ENCODE data around the gene ASPN. TPM values are rescaled to one million over a fixed set of nuclear protein-coding genes. Genes with fewer than 3 reads are reported as not detected.

The ASPN gene
- polyA plus RNA-seq, 1 donor from 2014 or later: 0.35 TPM

DNA sequence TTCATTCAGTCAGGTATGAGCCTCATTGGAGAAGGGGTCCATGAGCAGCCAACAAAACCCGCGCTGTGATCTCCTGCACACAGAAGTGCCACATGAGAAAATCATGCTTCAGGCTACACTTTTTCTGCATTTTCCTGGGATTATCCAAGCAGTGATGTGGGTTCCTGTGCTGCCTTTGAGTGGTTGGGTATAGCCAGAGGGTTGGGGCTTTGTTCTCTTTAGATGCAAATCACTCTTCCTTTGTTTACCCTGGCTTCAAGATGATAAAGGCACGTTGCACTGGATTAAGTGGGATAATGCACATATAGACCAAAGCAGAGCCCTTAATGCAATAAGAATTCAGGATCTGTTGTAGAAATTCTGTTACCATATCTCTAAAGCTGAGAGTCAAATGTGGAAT is 34.7 kb upstream of the ASPN start:
- H3K79me2 ChIP-seq (replicated peaks; ENCODE audit: insufficient read depth, low read length): no peaks in the 10 kb centered on the region
- TF ChIP-seq, protein P1, sequence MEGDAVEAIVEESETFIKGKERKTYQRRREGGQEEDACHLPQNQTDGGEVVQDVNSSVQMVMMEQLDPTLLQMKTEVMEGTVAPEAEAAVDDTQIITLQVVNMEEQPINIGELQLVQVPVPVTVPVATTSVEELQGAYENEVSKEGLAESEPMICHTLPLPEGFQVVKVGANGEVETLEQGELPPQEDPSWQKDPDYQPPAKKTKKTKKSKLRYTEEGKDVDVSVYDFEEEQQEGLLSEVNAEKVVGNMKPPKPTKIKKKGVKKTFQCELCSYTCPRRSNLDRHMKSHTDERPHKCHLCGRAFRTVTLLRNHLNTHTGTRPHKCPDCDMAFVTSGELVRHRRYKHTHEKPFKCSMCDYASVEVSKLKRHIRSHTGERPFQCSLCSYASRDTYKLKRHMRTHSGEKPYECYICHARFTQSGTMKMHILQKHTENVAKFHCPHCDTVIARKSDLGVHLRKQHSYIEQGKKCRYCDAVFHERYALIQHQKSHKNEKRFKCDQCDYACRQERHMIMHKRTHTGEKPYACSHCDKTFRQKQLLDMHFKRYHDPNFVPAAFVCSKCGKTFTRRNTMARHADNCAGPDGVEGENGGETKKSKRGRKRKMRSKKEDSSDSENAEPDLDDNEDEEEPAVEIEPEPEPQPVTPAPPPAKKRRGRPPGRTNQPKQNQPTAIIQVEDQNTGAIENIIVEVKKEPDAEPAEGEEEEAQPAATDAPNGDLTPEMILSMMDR (IDR thresholded peaks at IDR 0.05; ENCODE audit: poor library complexity, severe bottlenecking): no peak
- TF ChIP-seq EZH2 (IDR thresholded peaks at IDR 0.05; ENCODE audit: borderline replicate concordance, insufficient read depth, low read length, poor library complexity, severe bottlenecking) (no peak), SMC3 (conservative IDR thresholded peaks at IDR 0.05; ENCODE audit: poor library complexity) (no peak), TAF1 (IDR thresholded peaks at IDR 0.05; ENCODE audit: low read depth) (no peak), EP300 (conservative IDR thresholded peaks at IDR 0.05; ENCODE audit: poor library complexity, severe bottlenecking) (no peak), MXI1 (conservative IDR thresholded peaks at IDR 0.05; ENCODE audit: poor library complexity, severe bottlenecking) (no peak), POLR2AphosphoS5 (IDR thresholded peaks at IDR 0.05) (no peak), RAD21 (conservative IDR thresholded peaks at IDR 0.05) (no peak)
- TF ChIP-seq, protein P2, sequence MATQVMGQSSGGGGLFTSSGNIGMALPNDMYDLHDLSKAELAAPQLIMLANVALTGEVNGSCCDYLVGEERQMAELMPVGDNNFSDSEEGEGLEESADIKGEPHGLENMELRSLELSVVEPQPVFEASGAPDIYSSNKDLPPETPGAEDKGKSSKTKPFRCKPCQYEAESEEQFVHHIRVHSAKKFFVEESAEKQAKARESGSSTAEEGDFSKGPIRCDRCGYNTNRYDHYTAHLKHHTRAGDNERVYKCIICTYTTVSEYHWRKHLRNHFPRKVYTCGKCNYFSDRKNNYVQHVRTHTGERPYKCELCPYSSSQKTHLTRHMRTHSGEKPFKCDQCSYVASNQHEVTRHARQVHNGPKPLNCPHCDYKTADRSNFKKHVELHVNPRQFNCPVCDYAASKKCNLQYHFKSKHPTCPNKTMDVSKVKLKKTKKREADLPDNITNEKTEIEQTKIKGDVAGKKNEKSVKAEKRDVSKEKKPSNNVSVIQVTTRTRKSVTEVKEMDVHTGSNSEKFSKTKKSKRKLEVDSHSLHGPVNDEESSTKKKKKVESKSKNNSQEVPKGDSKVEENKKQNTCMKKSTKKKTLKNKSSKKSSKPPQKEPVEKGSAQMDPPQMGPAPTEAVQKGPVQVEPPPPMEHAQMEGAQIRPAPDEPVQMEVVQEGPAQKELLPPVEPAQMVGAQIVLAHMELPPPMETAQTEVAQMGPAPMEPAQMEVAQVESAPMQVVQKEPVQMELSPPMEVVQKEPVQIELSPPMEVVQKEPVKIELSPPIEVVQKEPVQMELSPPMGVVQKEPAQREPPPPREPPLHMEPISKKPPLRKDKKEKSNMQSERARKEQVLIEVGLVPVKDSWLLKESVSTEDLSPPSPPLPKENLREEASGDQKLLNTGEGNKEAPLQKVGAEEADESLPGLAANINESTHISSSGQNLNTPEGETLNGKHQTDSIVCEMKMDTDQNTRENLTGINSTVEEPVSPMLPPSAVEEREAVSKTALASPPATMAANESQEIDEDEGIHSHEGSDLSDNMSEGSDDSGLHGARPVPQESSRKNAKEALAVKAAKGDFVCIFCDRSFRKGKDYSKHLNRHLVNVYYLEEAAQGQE (IDR thresholded peaks at IDR 0.05; ENCODE audit: borderline replicate concordance): no peak

DNA sequence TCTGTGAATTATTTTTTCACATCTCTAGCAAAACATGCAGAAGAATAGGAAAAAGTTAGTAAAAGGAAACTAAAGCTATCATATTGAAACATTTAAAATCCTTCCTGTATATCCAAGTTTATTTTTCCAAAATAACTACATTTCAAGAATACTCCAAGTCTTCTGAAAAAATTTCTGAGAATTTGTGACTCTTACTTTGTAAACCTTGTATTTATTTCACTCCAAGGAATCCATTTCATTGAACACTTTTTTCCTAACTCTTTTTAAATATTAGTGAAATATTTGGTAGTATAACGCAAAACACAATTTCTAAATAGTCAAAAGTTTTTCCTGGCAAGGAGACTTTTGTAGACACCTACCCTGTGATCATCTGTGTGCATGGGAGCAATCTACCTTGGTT is 34.2 kb upstream of the ASPN start:
- Histone ChIP-seq H3K36me3 (ENCODE audit: insufficient read depth, low read length) (no peaks in the 10 kb centered on the region), H3K27ac (ENCODE audit: low read length) (no peak overlapping the region), H4K20me1 (ENCODE audit: insufficient read depth) (no peaks in the 10 kb centered on the region), H3K4me3 (ENCODE audit: low read length) (no peak overlapping the region), H3K4me2 (ENCODE audit: low read length) (no peak overlapping the region), H3K79me2 (replicated peaks; ENCODE audit: insufficient read depth, low read length) (no peaks in the 10 kb centered on the region), H3K27me3 (ENCODE audit: insufficient read depth, low read depth, low read length) (no peaks in the 10 kb centered on the region), H2AFZ (ENCODE audit: low read depth, low read length) (no peak overlapping the region), H3F3A (ENCODE audit: insufficient read depth, low read length, poor library complexity, severe bottlenecking) (no peaks in the 10 kb centered on the region), H3K9me3 (ENCODE audit: low read length) (no peaks in the 10 kb centered on the region), H3K9ac (ENCODE audit: low read length) (no peak overlapping the region), H3K9me2 (ENCODE audit: insufficient read depth, low read length) (no peaks in the 10 kb centered on the region)
- TF ChIP-seq POLR2AphosphoS5 (IDR thresholded peaks at IDR 0.05) (no peak), EZH2 (IDR thresholded peaks at IDR 0.05; ENCODE audit: borderline replicate concordance, insufficient read depth, low read length, poor library complexity, severe bottlenecking) (no peak), RAD21 (conservative IDR thresholded peaks at IDR 0.05) (no peak), TAF1 (IDR thresholded peaks at IDR 0.05; ENCODE audit: low read depth) (no peak), SMC3 (conservative IDR thresholded peaks at IDR 0.05; ENCODE audit: poor library complexity) (no peak), MXI1 (conservative IDR thresholded peaks at IDR 0.05; ENCODE audit: poor library complexity, severe bottlenecking) (no peak), EP300 (conservative IDR thresholded peaks at IDR 0.05; ENCODE audit: poor library complexity, severe bottlenecking) (no peak)
- TF ChIP-seq, protein P1 (IDR thresholded peaks at IDR 0.05; ENCODE audit: poor library complexity, severe bottlenecking): no peak
- TF ChIP-seq, protein P2 (IDR thresholded peaks at IDR 0.05; ENCODE audit: borderline replicate concordance): no peak

More for the DNA sequence above, 34.7 kb upstream of the ASPN start:
- no peak overlapping the region for H3K9ac ChIP-seq (ENCODE audit: low read length)
- no peaks in the 10 kb centered on the region for H3K9me2 ChIP-seq (ENCODE audit: insufficient read depth, low read length)
- no peak overlapping the region for H3K27ac ChIP-seq (ENCODE audit: low read length)
- H3K4me2 ChIP-seq (ENCODE audit: low read length): no peak overlapping the region
- H3K27me3 ChIP-seq (ENCODE audit: insufficient read depth, low read depth, low read length): no peaks in the 10 kb centered on the region
- no peaks in the 10 kb centered on the region for H4K20me1 ChIP-seq (ENCODE audit: insufficient read depth)
- no peak overlapping the region for H2AFZ ChIP-seq (ENCODE audit: low read depth, low read length)
- H3F3A ChIP-seq (ENCODE audit: insufficient read depth, low read length, poor library complexity, severe bottlenecking): no peaks in the 10 kb centered on the region
- H3K4me3 ChIP-seq (ENCODE audit: low read length): no peak overlapping the region
- H3K36me3 ChIP-seq (ENCODE audit: insufficient read depth, low read length): no peaks in the 10 kb centered on the region
- H3K9me3 ChIP-seq (ENCODE audit: low read length): no peaks in the 10 kb centered on the region

Measured in neural cell (in vitro differentiated cells).